HG03571 (cell line): Measurements from ENCODE around the gene GPR55.
"Not testable (repeated sequence)": the region's sequence is repeated elsewhere in the genome, so short reads cannot be mapped to it uniquely, and the experiment has no call there.

ENCODE experiments used
- ATAC-seq: cut with Tn5 transposase; IDR thresholded peaks from one replicate; pipeline ENCODE4 v1.9.1; 2021; ENCODE audit not compliant: unreplicated experiment

GPR55 gene

GRCh38 chr2:230924470-230925341 is at the start of gene GPR55:
GPR55 (minus strand) TSS chr2:230925242; CDS start chr2:230910962, 14,280 bp downstream.
- peak; percentile 44 for ATAC-seq

- ATAC-seq = peak; percentile 91
Observed at GRCh38 chr2:230974096-230974913, 49.3 kb upstream of the GPR55 start.

GRCh38 chr2:230972046-230972445 is 47.0 kb upstream of the GPR55 start:
- no peak for ATAC-seq

GRCh38 chr2:230969659-230970015 is 44.6 kb upstream of the GPR55 start:
- ATAC-seq = no peak

GRCh38 chr2:230968921-230969658 is 44.0 kb upstream of the GPR55 start:
- no peak for ATAC-seq

- ATAC-seq = not testable (repeated sequence)
Observed at GRCh38 chr2:230968314-230968713, 43.3 kb upstream of the GPR55 start.

- no peak for ATAC-seq
Observed at GRCh38 chr2:230967113-230967512, 42.1 kb upstream of the GPR55 start.

- ATAC-seq = no peak
Observed at GRCh38 chr2:230964136-230964730, 39.2 kb upstream of the GPR55 start.

GRCh38 chr2:230961091-230961491 is 36.0 kb upstream of the GPR55 start:
- no peak for ATAC-seq

- ATAC-seq = no peak
Observed at GRCh38 chr2:230960026-230960425, 35.0 kb upstream of the GPR55 start.

- ATAC-seq = no peak
Observed at GRCh38 chr2:230958820-230959756, 34.0 kb upstream of the GPR55 start.

- no peak for ATAC-seq
Observed at GRCh38 chr2:230957756-230958391, 32.8 kb upstream of the GPR55 start.

GRCh38 chr2:230956827-230957755 is 32.0 kb upstream of the GPR55 start:
- peak; percentile 69 for ATAC-seq

- ATAC-seq = no peak
Observed at GRCh38 chr2:230955163-230955737, 30.2 kb upstream of the GPR55 start.

GRCh38 chr2:230954746-230955145 is 29.7 kb upstream of the GPR55 start:
- ATAC-seq = no peak

GRCh38 chr2:230953845-230954244 is 28.8 kb upstream of the GPR55 start:
- no peak for ATAC-seq

GRCh38 chr2:230952226-230952956 is 27.3 kb upstream of the GPR55 start:
- ATAC-seq = no peak
